Measurements from ENCODE around the gene FBXL7.
A peak's percentile ranks its signal among the peaks of the same experiment; 100 is the strongest.

FBXL7 gene

GRCh38 chr5:15483351-15484097 lies 16.5 kb upstream of the FBXL7 start:
- no peak overlapping the region for H3K4me3 ChIP-seq (replicated peaks in 1 of 2; ENCODE audit: low read depth in 2 of 2, low read length in 2 of 2)
- peak; percentile 7 to 33 for DNase-seq (ENCODE audit: low read depth in 2 of 2)
- TF ChIP-seq, protein P1, sequence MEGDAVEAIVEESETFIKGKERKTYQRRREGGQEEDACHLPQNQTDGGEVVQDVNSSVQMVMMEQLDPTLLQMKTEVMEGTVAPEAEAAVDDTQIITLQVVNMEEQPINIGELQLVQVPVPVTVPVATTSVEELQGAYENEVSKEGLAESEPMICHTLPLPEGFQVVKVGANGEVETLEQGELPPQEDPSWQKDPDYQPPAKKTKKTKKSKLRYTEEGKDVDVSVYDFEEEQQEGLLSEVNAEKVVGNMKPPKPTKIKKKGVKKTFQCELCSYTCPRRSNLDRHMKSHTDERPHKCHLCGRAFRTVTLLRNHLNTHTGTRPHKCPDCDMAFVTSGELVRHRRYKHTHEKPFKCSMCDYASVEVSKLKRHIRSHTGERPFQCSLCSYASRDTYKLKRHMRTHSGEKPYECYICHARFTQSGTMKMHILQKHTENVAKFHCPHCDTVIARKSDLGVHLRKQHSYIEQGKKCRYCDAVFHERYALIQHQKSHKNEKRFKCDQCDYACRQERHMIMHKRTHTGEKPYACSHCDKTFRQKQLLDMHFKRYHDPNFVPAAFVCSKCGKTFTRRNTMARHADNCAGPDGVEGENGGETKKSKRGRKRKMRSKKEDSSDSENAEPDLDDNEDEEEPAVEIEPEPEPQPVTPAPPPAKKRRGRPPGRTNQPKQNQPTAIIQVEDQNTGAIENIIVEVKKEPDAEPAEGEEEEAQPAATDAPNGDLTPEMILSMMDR (IDR thresholded peaks at IDR 0.05; ENCODE audit: low read depth, low read length): no peak

- DNase-seq (ENCODE audit: low read depth in 2 of 2): no peak
- no peak overlapping the region for H3K4me3 ChIP-seq (replicated peaks in 1 of 2; ENCODE audit: low read depth in 2 of 2, low read length in 2 of 2)
- TF ChIP-seq, protein P1 (IDR thresholded peaks at IDR 0.05; ENCODE audit: low read depth, low read length): no peak
These were observed 12.8 kb upstream of the FBXL7 start for GRCh38 chr5:15487228-15487627.

GRCh38 chr5:15489571-15490235 lies 10.3 kb upstream of the FBXL7 start:
- no peak overlapping the region for H3K4me3 ChIP-seq (replicated peaks in 1 of 2; ENCODE audit: low read depth in 2 of 2, low read length in 2 of 2)
- no peak for DNase-seq (ENCODE audit: low read depth in 2 of 2)
- TF ChIP-seq, protein P1 (IDR thresholded peaks at IDR 0.05; ENCODE audit: low read depth, low read length): no peak

GRCh38 chr5:15492545-15492944 lies 7.4 kb upstream of the FBXL7 start:
- no peak overlapping the region for H3K4me3 ChIP-seq (replicated peaks in 1 of 2; ENCODE audit: low read depth in 2 of 2, low read length in 2 of 2)
- DNase-seq (ENCODE audit: low read depth in 2 of 2): peak in 1 of 2 donors; percentile 30
- TF ChIP-seq, protein P1 (IDR thresholded peaks at IDR 0.05; ENCODE audit: low read depth, low read length): no peak

GRCh38 chr5:15493501-15493900 lies 6.5 kb upstream of the FBXL7 start:
- TF ChIP-seq, protein P1 (IDR thresholded peaks at IDR 0.05; ENCODE audit: low read depth, low read length): no peak
- DNase-seq (ENCODE audit: low read depth in 2 of 2): no peak
- H3K4me3 ChIP-seq (replicated peaks in 1 of 2; ENCODE audit: low read depth in 2 of 2, low read length in 2 of 2): no peak overlapping the region

GRCh38 chr5:15495026-15495425 lies 5.0 kb upstream of the FBXL7 start:
- H3K4me3 ChIP-seq (replicated peaks in 1 of 2; ENCODE audit: low read depth in 2 of 2, low read length in 2 of 2): no peak overlapping the region
- TF ChIP-seq, protein P1 (IDR thresholded peaks at IDR 0.05; ENCODE audit: low read depth, low read length): no peak
- DNase-seq (ENCODE audit: low read depth in 2 of 2): no peak
